SK-N-MC (cell line): Measurements from ENCODE around the gene ALG1L2.
"Not testable (repeated sequence)": the region's sequence is repeated elsewhere in the genome, so short reads cannot be mapped to it uniquely, and the experiment has no call there.

Experiments
- EZH2 ChIP-seq: fragments of 200-600 bp; sonication (generic); IDR thresholded peaks from one replicate; pipeline ENCODE4 v1.6.1; 2017; ENCODE audit warnings: antibody characterized with exemption
- FOXP2 ChIP-seq: optimal IDR thresholded peaks from 2 replicates; pipeline ENCODE3; 2011; ENCODE audit warnings: mild to moderate bottlenecking, moderate library complexity; ENCODE audit not compliant: insufficient read depth; ENCODE audit errors: extremely low read length, control extremely low read depth
- POLR2AphosphoS5 ChIP-seq: IDR thresholded peaks from 2 replicates; pipeline ENCODE4 v1.6.1; 2012; ENCODE audit warnings: mild to moderate bottlenecking, low read depth, low read length, borderline replicate concordance

- TF ChIP-seq FOXP2, POLR2AphosphoS5, EZH2: not testable (repeated sequence)
Measured at GRCh38 chr3:130125406-130125805, 43.8 kb downstream of the ALG1L2 start.
